HG02938 (cell line): Measurements from ENCODE around the gene PROB1.
"Not testable (repeated sequence)": the region's sequence is repeated elsewhere in the genome, so short reads cannot be mapped to it uniquely, and the experiment has no call there.

Experiments
- ATAC-seq: cut with Tn5 transposase; IDR thresholded peaks from one replicate; pipeline ENCODE4 v1.9.1; 2021; ENCODE audit warnings: mild to moderate bottlenecking, moderate library complexity; ENCODE audit not compliant: unreplicated experiment

PROB1 gene

GRCh38 chr5:139379626-139380449 lies 15.1 kb downstream of the PROB1 start:
- ATAC-seq, result no peak

GRCh38 chr5:139378941-139379361 lies 16.0 kb downstream of the PROB1 start:
- no peak for ATAC-seq

GRCh38 chr5:139378101-139378825 lies 16.6 kb downstream of the PROB1 start:
- ATAC-seq, result no peak

GRCh38 chr5:139377226-139377625 lies 17.7 kb downstream of the PROB1 start:
- ATAC-seq, result no peak

GRCh38 chr5:139376364-139376763 lies 18.5 kb downstream of the PROB1 start:
- ATAC-seq, result no peak

GRCh38 chr5:139374909-139375308 lies 20.0 kb downstream of the PROB1 start:
- ATAC-seq, result no peak

GRCh38 chr5:139371482-139372435 lies 23.1 kb downstream of the PROB1 start:
- ATAC-seq, result no peak

- no peak for ATAC-seq
Measured at GRCh38 chr5:139369181-139369580, 25.7 kb downstream of the PROB1 start.

GRCh38 chr5:139368613-139369012 lies 26.3 kb downstream of the PROB1 start:
- ATAC-seq, result no peak

GRCh38 chr5:139364466-139364865 lies 30.4 kb downstream of the PROB1 start:
- ATAC-seq, result no peak

GRCh38 chr5:139363937-139364336 lies 31.0 kb downstream of the PROB1 start:
- no peak for ATAC-seq

- no peak for ATAC-seq
Measured at GRCh38 chr5:139361835-139362429, 33.0 kb downstream of the PROB1 start.

GRCh38 chr5:139360384-139360783 lies 34.5 kb downstream of the PROB1 start:
- ATAC-seq, result no peak

- no peak for ATAC-seq
Measured at GRCh38 chr5:139358064-139358463, 36.8 kb downstream of the PROB1 start.

GRCh38 chr5:139355900-139356299 lies 39.0 kb downstream of the PROB1 start:
- ATAC-seq, result not testable (repeated sequence)

- ATAC-seq, result no peak
Measured at GRCh38 chr5:139354186-139354585, 40.7 kb downstream of the PROB1 start.

GRCh38 chr5:139347863-139348262 lies 47.0 kb downstream of the PROB1 start:
- not testable (repeated sequence) for ATAC-seq

- not testable (repeated sequence) for ATAC-seq
Measured at GRCh38 chr5:139345442-139345841, 49.5 kb downstream of the PROB1 start.

- no peak for ATAC-seq
Measured at GRCh38 chr5:139344177-139344576, 50.7 kb downstream of the PROB1 start.

- no peak for ATAC-seq
Measured at GRCh38 chr5:139343476-139343875, 51.4 kb downstream of the PROB1 start.

GRCh38 chr5:139342423-139342723 lies 52.5 kb downstream of the PROB1 start:
- peak; percentile 44 for ATAC-seq
